Loucy (cell line): Measurements from ENCODE around the gene OR4S1.

Source experiments
- H2AFZ ChIP-seq: fragments of 200-600 bp; sonication (generic); 2 replicates; pipeline ENCODE4 v1.6.0; 2016; ENCODE audit warnings: antibody characterized with exemption, mild to moderate bottlenecking, low read length, moderate library complexity
- H3F3A ChIP-seq: fragments of 200-600 bp; 2 replicates; pipeline ENCODE4 v1.6.0; 2016; ENCODE audit warnings: antibody characterized with exemption, low read depth, mild to moderate bottlenecking
- H3K27me3 ChIP-seq: fragments of 200-600 bp; sonication (generic); 2 replicates; pipeline ENCODE4 v1.6.1; 2014; ENCODE audit warnings: low read length, mild to moderate bottlenecking; ENCODE audit not compliant: insufficient read depth, poor library complexity, severe bottlenecking
- H3K36me3 ChIP-seq: fragments of 200-600 bp; sonication (generic); 2 replicates; pipeline ENCODE4 v1.6.1; 2016; ENCODE audit warnings: low read length; ENCODE audit not compliant: insufficient read depth
- H3K4me1 ChIP-seq: fragments of 200-600 bp; sonication (generic); 2 replicates; pipeline ENCODE4 v1.5.1; 2014; ENCODE audit warnings: low read length, mild to moderate bottlenecking; ENCODE audit not compliant: insufficient read depth, poor library complexity, severe bottlenecking
- H3K4me2 ChIP-seq: fragments of 200-600 bp; sonication (generic); 2 replicates; pipeline ENCODE4 v1.6.0; 2014; ENCODE audit warnings: antibody characterized with exemption, low read length, low read depth, mild to moderate bottlenecking; ENCODE audit not compliant: poor library complexity, severe bottlenecking
- H3K4me3 ChIP-seq: fragments of 200-600 bp; sonication (generic); 2 replicates; pipeline ENCODE4 v1.5.1; 2014; ENCODE audit warnings: low read length, mild to moderate bottlenecking, mixed read lengths; ENCODE audit not compliant: poor library complexity, severe bottlenecking
- H3K79me2 ChIP-seq: fragments of 200-600 bp; sonication (generic); 2 replicates; pipeline ENCODE4 v1.6.1; 2014; ENCODE audit warnings: low read length; ENCODE audit not compliant: insufficient read depth
- H3K9ac ChIP-seq: fragments of 200-600 bp; sonication (generic); 2 replicates; pipeline ENCODE4 v1.6.0; 2014; ENCODE audit warnings: mild to moderate bottlenecking, low read depth, low read length, moderate library complexity; ENCODE audit not compliant: poor library complexity, severe bottlenecking
- H3K9me2 ChIP-seq: fragments of 200-600 bp; sonication (generic); replicated peaks from 2 replicates; pipeline ENCODE4 v1.6.1; 2016; ENCODE audit warnings: low read depth, low read length, mixed read lengths
- H3K9me3 ChIP-seq: fragments of 200-600 bp; sonication (generic); 2 replicates; pipeline ENCODE4 v1.6.1; 2014; ENCODE audit warnings: mild to moderate bottlenecking, antibody characterized with exemption, low read length, low read depth; ENCODE audit not compliant: insufficient read depth
- H4K20me1 ChIP-seq: fragments of 200-600 bp; sonication (generic); 2 replicates; pipeline ENCODE4 v1.6.0; 2014; ENCODE audit warnings: antibody characterized with exemption, low read length, mild to moderate bottlenecking; ENCODE audit not compliant: insufficient read depth, poor library complexity, severe bottlenecking
- CTCF ChIP-seq: fragments of 200-600 bp; sonication (generic); conservative IDR thresholded peaks from 2 replicates; pipeline ENCODE4 v1.5.1; 2014; ENCODE audit warnings: mild to moderate bottlenecking, antibody characterized with exemption, low read length
- EZH2phosphoT487 ChIP-seq: fragments of 200-600 bp; IDR thresholded peaks from 2 replicates; pipeline ENCODE4 v1.6.1; 2018; ENCODE audit warnings: antibody characterized with exemption, mild to moderate bottlenecking, moderate library complexity, borderline replicate concordance

The OR4S1 gene

GRCh38 chr11:48354677-48355076 is 48.7 kb downstream of the OR4S1 start:
- Histone ChIP-seq H3K4me3 (no peak overlapping the region), H3K9me3 (no peaks in the 10 kb centered on the region), H3K4me1 (no peaks in the 10 kb centered on the region), H3K9ac (no peak overlapping the region), H3K4me2 (no peak overlapping the region), H2AFZ (no peak overlapping the region), H3F3A (no peaks in the 10 kb centered on the region), H4K20me1 (no peaks in the 10 kb centered on the region), H3K79me2 (no peaks in the 10 kb centered on the region), H3K9me2 (no peaks in the 10 kb centered on the region), H3K27me3 (no peaks in the 10 kb centered on the region), H3K36me3 (no peaks in the 10 kb centered on the region)
- TF ChIP-seq CTCF (no peak), EZH2phosphoT487 (no peak)
